ENCODE measurements around the gene ACSF2. TPM values are rescaled to one million over a fixed set of nuclear protein-coding genes. Genes with fewer than 3 reads are reported as not detected.

ACSF2 gene
- polyA plus RNA-seq, 1 of the 3 experiments (the other 2 are of a cell fraction): 46.6 TPM

- 82% methylated on average over 9 of the region's 9 CpGs for WGBS (ENCODE audit: low lambda C conversion rate)
- Histone ChIP-seq H3K9me2 (no peaks in the 10 kb centered on the region), H3K9me3 (no peaks in the 10 kb centered on the region), H3F3A (replicated peaks; ENCODE audit: insufficient read depth) (peaks cover 10% of the 10 kb centered on the region), H3K4me2 (no peak overlapping the region), H3K4me1 (ENCODE audit: control insufficient read depth in 1 of 2, insufficient read depth in 2 of 2, low read depth in 1 of 2, low read length in 1 of 2) (no peaks in the 10 kb centered on the region), H3K27me3 (ENCODE audit: insufficient read depth) (no peaks in the 10 kb centered on the region), H3K9ac (no peak overlapping the region), H2AFZ (ENCODE audit: low read depth) (no peak overlapping the region), H3K27ac (ENCODE audit: low read depth in 2 of 2, low read length in 1 of 2) (no peak overlapping the region), H3K79me2 (ENCODE audit: insufficient read depth) (no peaks in the 10 kb centered on the region), H4K20me1 (ENCODE audit: insufficient read depth) (no peaks in the 10 kb centered on the region), H3K36me3 (replicated peaks in 1 of 2; ENCODE audit: control insufficient read depth in 1 of 2, insufficient read depth in 2 of 2, low read length in 1 of 2) (no peaks in the 10 kb centered on the region), H3K4me3 (ENCODE audit: low read depth in 2 of 2, low read length in 1 of 2) (no peak overlapping the region)
- CTCF ChIA-PET: interaction anchor here (0.8 to 13.3 kb wide), 19 partner anchors 9 to 333 kb away, joined by 3 to 183 read pairs (median 8); partner anchors contain the start of gene RSAD1
- no peak for DNase-seq
- POLR2A ChIA-PET: no interaction called here
- TF ChIP-seq, protein P1, sequence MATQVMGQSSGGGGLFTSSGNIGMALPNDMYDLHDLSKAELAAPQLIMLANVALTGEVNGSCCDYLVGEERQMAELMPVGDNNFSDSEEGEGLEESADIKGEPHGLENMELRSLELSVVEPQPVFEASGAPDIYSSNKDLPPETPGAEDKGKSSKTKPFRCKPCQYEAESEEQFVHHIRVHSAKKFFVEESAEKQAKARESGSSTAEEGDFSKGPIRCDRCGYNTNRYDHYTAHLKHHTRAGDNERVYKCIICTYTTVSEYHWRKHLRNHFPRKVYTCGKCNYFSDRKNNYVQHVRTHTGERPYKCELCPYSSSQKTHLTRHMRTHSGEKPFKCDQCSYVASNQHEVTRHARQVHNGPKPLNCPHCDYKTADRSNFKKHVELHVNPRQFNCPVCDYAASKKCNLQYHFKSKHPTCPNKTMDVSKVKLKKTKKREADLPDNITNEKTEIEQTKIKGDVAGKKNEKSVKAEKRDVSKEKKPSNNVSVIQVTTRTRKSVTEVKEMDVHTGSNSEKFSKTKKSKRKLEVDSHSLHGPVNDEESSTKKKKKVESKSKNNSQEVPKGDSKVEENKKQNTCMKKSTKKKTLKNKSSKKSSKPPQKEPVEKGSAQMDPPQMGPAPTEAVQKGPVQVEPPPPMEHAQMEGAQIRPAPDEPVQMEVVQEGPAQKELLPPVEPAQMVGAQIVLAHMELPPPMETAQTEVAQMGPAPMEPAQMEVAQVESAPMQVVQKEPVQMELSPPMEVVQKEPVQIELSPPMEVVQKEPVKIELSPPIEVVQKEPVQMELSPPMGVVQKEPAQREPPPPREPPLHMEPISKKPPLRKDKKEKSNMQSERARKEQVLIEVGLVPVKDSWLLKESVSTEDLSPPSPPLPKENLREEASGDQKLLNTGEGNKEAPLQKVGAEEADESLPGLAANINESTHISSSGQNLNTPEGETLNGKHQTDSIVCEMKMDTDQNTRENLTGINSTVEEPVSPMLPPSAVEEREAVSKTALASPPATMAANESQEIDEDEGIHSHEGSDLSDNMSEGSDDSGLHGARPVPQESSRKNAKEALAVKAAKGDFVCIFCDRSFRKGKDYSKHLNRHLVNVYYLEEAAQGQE (IDR thresholded peaks at IDR 0.05; ENCODE audit: low read depth, low read length): no peak
- TF ChIP-seq, protein P2, sequence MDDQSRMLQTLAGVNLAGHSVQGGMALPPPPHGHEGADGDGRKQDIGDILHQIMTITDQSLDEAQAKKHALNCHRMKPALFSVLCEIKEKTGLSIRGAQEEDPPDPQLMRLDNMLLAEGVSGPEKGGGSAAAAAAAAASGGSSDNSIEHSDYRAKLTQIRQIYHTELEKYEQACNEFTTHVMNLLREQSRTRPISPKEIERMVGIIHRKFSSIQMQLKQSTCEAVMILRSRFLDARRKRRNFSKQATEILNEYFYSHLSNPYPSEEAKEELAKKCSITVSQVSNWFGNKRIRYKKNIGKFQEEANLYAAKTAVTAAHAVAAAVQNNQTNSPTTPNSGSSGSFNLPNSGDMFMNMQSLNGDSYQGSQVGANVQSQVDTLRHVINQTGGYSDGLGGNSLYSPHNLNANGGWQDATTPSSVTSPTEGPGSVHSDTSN (IDR thresholded peaks at IDR 0.05): no peak
- TF ChIP-seq TEAD4 (IDR thresholded peaks at IDR 0.05; ENCODE audit: borderline replicate concordance, insufficient read depth): no peak
- TF ChIP-seq NRF1 (IDR thresholded peaks at IDR 0.05; ENCODE audit: low read depth, low read length): no peak
- no peak for TF ChIP-seq RAD21 (IDR thresholded peaks at IDR 0.05; ENCODE audit: low read length)
- TF ChIP-seq ELF1 (IDR thresholded peaks at IDR 0.05): no peak
- TF ChIP-seq MEF2A (IDR thresholded peaks at IDR 0.05; ENCODE audit: borderline replicate concordance, low read depth): no peak
- no peak for TF ChIP-seq CHD2 (IDR thresholded peaks at IDR 0.05; ENCODE audit: low read length, partially characterized antibody)
- TF ChIP-seq EZH2phosphoT487 (IDR thresholded peaks at IDR 0.05; ENCODE audit: borderline replicate concordance, low read depth): no peak
- no peak for TF ChIP-seq SMC3 (IDR thresholded peaks at IDR 0.05; ENCODE audit: low read depth, low read length)
- no peak for TF ChIP-seq MAX (IDR thresholded peaks at IDR 0.05; ENCODE audit: low read depth)
- no peak for TF ChIP-seq RCOR1 (IDR thresholded peaks at IDR 0.05; ENCODE audit: low read length)
- TF ChIP-seq JUND (IDR thresholded peaks at IDR 0.05): no peak
- no peak for TF ChIP-seq RXRA (IDR thresholded peaks at IDR 0.05; ENCODE audit: borderline replicate concordance, low read depth)
- no peak for TF ChIP-seq EP300 (IDR thresholded peaks at IDR 0.05; ENCODE audit: borderline replicate concordance in 1 of 2, low read depth in 1 of 2, low read length in 1 of 2)
- TF ChIP-seq CTCF (IDR thresholded peaks at IDR 0.05): no peak
- TF ChIP-seq POLR2AphosphoS5 (IDR thresholded peaks at IDR 0.05; ENCODE audit: low read depth, low read length): no peak
Measured at GRCh38 chr17:50502301-50502990, 76.4 kb downstream of the ACSF2 start.

Measured in SK-N-SH (cell line).